ENCODE results near the gene RAMP3. TPM values are rescaled to one million over a fixed set of nuclear protein-coding genes. Genes with fewer than 3 reads are reported as not detected.

RAMP3 gene
- total RNA-seq, 1 experiment from 2014 or later: not detected

GRCh38 chr7:45143616-45144015 is 14.0 kb upstream of the RAMP3 start:
- Histone ChIP-seq H3K27me3 (ENCODE audit: insufficient read depth, low read depth) (peaks cover 23% of the 10 kb centered on the region), H3K36me3 (ENCODE audit: low read depth) (no peaks in the 10 kb centered on the region), H3K79me2 (ENCODE audit: low read depth) (no peaks in the 10 kb centered on the region), H4K20me1 (ENCODE audit: insufficient read depth) (no peaks in the 10 kb centered on the region), H3K4me3 (no peak overlapping the region), H3K4me1 (replicated peaks; ENCODE audit: insufficient read depth) (no peaks in the 10 kb centered on the region), H3K4me2 (no peak overlapping the region), H3F3A (ENCODE audit: insufficient read depth, low read depth) (no peaks in the 10 kb centered on the region), H3K9me3 (ENCODE audit: insufficient read depth, low read depth) (no peaks in the 10 kb centered on the region), H3K9me2 (ENCODE audit: insufficient read depth) (no peaks in the 10 kb centered on the region), H2AFZ (no peak overlapping the region), H3K27ac (no peak overlapping the region)
- TF ChIP-seq EZH2 (IDR thresholded peaks at IDR 0.05; ENCODE audit: low read depth) (no peak), CTCF (conservative IDR thresholded peaks at IDR 0.05) (no peak)
- DNase-seq: peak in 1 of 2 experiments; percentile 56
- BruUV-seq (replicated peaks): no TSS peak
- intact Hi-C loops (cut with micrococcal nuclease; ENCODE audit: unreplicated experiment): no loop called here
- ChIA-PET POLR2A (ENCODE audit: unreplicated experiment) (interaction anchor here (0.5 kb wide), 1 partner anchor 294 kb away, joined by 9 read pairs; no protein-coding TSS in a partner anchor), CTCF (no interaction called here)

DNA sequence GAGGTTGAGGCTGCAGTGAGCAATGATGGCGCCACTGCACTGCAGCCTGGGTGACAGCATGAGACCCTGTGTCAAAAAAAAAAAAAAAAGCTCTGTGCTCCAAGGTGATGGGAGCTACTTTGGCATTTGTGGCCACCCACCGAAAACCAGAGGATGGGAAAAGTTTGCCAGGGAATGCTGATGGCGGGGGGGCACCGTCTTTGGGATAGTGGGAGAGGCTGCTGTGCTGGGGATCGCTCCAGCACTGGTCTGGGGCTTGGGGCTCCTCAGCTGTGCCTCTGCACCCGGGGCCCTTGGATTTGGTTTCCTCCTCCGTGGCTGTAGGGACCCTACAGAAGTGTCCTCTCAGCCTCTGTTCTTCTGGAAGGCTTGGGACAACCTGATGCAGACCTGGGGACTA is 11.7 kb upstream of the RAMP3 start:
- no peak overlapping the region for H3K4me3 ChIP-seq
- H3K9me2 ChIP-seq (ENCODE audit: insufficient read depth): no peaks in the 10 kb centered on the region
- no peaks in the 10 kb centered on the region for H4K20me1 ChIP-seq (ENCODE audit: insufficient read depth)
- DNase-seq: no peak
- POLR2A ChIA-PET (ENCODE audit: unreplicated experiment): interaction anchor here (0.7 kb wide), 1 partner anchor 265 kb away, joined by 5 read pairs; no protein-coding TSS in a partner anchor
- H3F3A ChIP-seq (ENCODE audit: insufficient read depth, low read depth): no peaks in the 10 kb centered on the region
- BruUV-seq (replicated peaks): no TSS peak
- H3K9me3 ChIP-seq (ENCODE audit: insufficient read depth, low read depth): no peaks in the 10 kb centered on the region
- H3K79me2 ChIP-seq (ENCODE audit: low read depth): no peaks in the 10 kb centered on the region
- CTCF ChIA-PET: interaction anchor here (0.6 kb wide), 1 partner anchor 173 kb away, joined by 3 read pairs; no protein-coding TSS in a partner anchor
- no peaks in the 10 kb centered on the region for H3K36me3 ChIP-seq (ENCODE audit: low read depth)
- TF ChIP-seq CTCF (conservative IDR thresholded peaks at IDR 0.05) (no peak), EZH2 (IDR thresholded peaks at IDR 0.05; ENCODE audit: low read depth) (no peak)
- no peaks in the 10 kb centered on the region for H3K4me1 ChIP-seq (replicated peaks; ENCODE audit: insufficient read depth)
- no peak overlapping the region for H3K4me2 ChIP-seq
- no peak overlapping the region for H3K27ac ChIP-seq
- intact Hi-C loops (cut with micrococcal nuclease; ENCODE audit: unreplicated experiment): no loop called here
- no peak overlapping the region for H2AFZ ChIP-seq
- H3K27me3 ChIP-seq (ENCODE audit: insufficient read depth, low read depth): peaks cover 42% of the 10 kb centered on the region

DNA sequence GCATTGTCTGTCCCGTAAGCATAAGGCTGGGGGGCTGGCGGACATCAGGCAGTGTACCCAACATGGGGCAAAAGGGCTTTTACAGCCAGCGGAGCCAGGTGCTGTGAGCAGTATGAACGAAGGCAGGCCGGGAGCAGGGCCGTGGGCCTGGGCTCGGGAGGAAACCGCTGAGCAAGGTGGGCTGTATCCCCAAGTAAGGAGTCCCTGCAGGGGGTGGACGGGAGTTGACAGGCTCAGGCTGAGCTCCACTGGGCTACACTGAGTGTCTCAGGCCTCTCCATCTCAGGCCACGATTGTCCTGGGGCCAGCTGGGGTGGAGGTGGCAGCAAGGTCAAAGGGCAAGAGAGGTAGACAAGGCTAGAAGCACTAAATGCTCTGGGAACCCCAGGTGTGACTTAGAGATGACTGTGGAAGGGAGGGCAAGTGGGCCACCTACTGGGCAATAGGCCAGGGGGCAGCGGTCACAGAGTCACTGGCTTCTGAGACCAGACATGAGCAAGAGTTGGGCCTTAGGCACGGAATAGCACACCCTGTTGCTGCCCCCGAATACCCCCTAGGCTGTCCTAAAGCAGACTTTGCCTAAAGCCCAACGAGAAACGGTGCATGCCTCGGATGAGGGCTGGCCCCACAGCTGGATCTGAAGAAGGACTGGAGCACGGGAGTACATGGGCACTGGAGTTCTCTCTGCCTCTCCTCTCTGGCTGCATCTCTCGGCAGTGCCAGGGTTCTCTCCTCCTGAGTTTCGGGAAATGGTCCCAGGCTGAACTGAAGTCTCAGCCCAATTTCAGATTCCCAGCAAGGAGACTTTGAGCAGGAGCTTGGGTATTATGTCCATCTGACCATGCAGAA is 10.8 kb upstream of the RAMP3 start:
- H4K20me1 ChIP-seq (ENCODE audit: insufficient read depth): no peaks in the 10 kb centered on the region
- no peak for TF ChIP-seq CTCF (conservative IDR thresholded peaks at IDR 0.05)
- no peak for TF ChIP-seq EZH2 (IDR thresholded peaks at IDR 0.05; ENCODE audit: low read depth)
- H3K36me3 ChIP-seq (ENCODE audit: low read depth): no peaks in the 10 kb centered on the region
- H3K4me1 ChIP-seq (replicated peaks; ENCODE audit: insufficient read depth): no peaks in the 10 kb centered on the region
- H2AFZ ChIP-seq: no peak overlapping the region
- POLR2A ChIA-PET (ENCODE audit: unreplicated experiment): interaction anchor here (0.6 kb wide), 2 partner anchors 234 to 565 kb away, joined by 4 to 6 read pairs; partner anchors contain the start of gene TMED4
- H3K9me3 ChIP-seq (ENCODE audit: insufficient read depth, low read depth): no peaks in the 10 kb centered on the region
- no peak overlapping the region for H3K4me3 ChIP-seq
- CTCF ChIA-PET: interaction anchor here (0.6 to 1.4 kb wide), 2 partner anchors 11 to 557 kb away, joined by 3 read pairs; no protein-coding TSS in a partner anchor
- intact Hi-C loops (cut with micrococcal nuclease; ENCODE audit: unreplicated experiment): no loop called here
- DNase-seq: peak in 1 of 2 experiments; percentile 16
- no peaks in the 10 kb centered on the region for H3K9me2 ChIP-seq (ENCODE audit: insufficient read depth)
- H3K27me3 ChIP-seq (ENCODE audit: insufficient read depth, low read depth): peaks cover 51% of the 10 kb centered on the region
- no peaks in the 10 kb centered on the region for H3F3A ChIP-seq (ENCODE audit: insufficient read depth, low read depth)
- H3K4me2 ChIP-seq: no peak overlapping the region
- no peaks in the 10 kb centered on the region for H3K79me2 ChIP-seq (ENCODE audit: low read depth)
- H3K27ac ChIP-seq: no peak overlapping the region
- no TSS peak for BruUV-seq (replicated peaks)
